Measurements from ENCODE around the gene GAD1. TPM values are rescaled to one million over a fixed set of nuclear protein-coding genes. Genes with fewer than 3 reads are reported as not detected.

The GAD1 gene
- polyA plus RNA-seq, 1 donor from 2014 or later = 56.3 TPM

DNA sequence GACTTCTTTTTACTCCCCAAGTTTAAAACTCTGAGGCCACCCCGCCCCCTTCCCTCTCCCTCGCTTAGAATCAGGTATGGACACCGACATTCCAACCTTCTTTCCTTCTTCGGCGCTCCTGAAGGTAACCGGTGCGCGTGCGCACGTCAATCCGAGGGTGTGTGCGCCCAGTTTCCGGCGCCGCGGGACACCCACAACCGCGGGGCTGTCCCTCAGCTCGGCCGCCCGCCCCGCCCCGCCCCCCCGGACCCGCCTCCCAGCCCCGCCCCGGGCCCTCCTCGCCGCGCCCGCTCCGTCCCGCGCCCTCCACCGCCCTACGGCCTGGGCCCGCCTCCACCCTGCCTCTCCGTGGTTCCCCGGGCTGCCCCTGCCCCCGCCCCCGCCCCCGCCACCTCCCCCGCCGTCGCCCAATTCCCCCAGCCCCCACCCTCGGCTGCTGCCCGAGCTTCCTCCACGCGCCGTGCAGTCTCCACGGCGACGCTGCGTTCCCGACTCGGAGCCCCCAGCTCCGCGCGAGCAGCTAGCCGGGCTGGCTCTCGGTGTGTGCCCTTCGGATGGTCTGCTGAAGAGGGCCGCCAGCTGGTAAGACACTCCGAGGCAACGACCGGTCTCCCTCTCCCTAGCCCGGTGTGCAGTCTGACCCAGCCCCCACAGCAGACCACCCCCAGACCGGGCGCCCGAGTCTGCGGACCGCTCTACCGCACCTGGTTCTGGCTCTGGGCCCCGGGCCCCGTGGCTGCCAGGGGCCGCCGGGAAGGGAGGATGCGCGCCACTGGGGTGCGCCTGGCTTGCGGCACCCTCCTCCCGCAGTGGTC, 45.9 kb upstream of the GAD1 start:
- Histone ChIP-seq H3K9me2 (ENCODE audit: insufficient read depth, low read length) (no peaks in the 10 kb centered on the region), H3K79me2 (replicated peaks; ENCODE audit: insufficient read depth, low read length) (no peaks in the 10 kb centered on the region), H3K9me3 (ENCODE audit: low read length) (no peaks in the 10 kb centered on the region), H3K4me2 (ENCODE audit: low read length) (peak overlapping the region; percentile 54), H3K4me3 (ENCODE audit: low read length) (peak overlapping the region; percentile 93), H2AFZ (ENCODE audit: low read depth, low read length) (peak overlapping the region; percentile 52), H3K9ac (ENCODE audit: low read length) (peak overlapping the region; percentile 75), H3K27ac (ENCODE audit: low read length) (peak overlapping the region; percentile 48), H3K27me3 (ENCODE audit: insufficient read depth, low read depth, low read length) (peaks cover 2% of the 10 kb centered on the region), H3F3A (ENCODE audit: insufficient read depth, low read length, poor library complexity, severe bottlenecking) (no peaks in the 10 kb centered on the region), H3K36me3 (ENCODE audit: insufficient read depth, low read length) (no peaks in the 10 kb centered on the region), H4K20me1 (ENCODE audit: insufficient read depth) (no peaks in the 10 kb centered on the region)
- peak; percentile 6 for TF ChIP-seq TAF1 (IDR thresholded peaks at IDR 0.05; ENCODE audit: low read depth)
- TF ChIP-seq EP300 (conservative IDR thresholded peaks at IDR 0.05; ENCODE audit: poor library complexity, severe bottlenecking) = peak; percentile 21
- TF ChIP-seq REST (IDR thresholded peaks at IDR 0.05; ENCODE audit: borderline replicate concordance) = peak; percentile 30
- peak; percentile 50 for TF ChIP-seq POLR2AphosphoS5 (IDR thresholded peaks at IDR 0.05)
- peak; percentile 35 for TF ChIP-seq MXI1 (conservative IDR thresholded peaks at IDR 0.05; ENCODE audit: poor library complexity, severe bottlenecking)
- no peak for TF ChIP-seq SMC3 (conservative IDR thresholded peaks at IDR 0.05; ENCODE audit: poor library complexity)
- peak; percentile 46 for TF ChIP-seq CTCF (IDR thresholded peaks at IDR 0.05; ENCODE audit: poor library complexity, severe bottlenecking)
- no peak for TF ChIP-seq EZH2 (IDR thresholded peaks at IDR 0.05; ENCODE audit: borderline replicate concordance, insufficient read depth, low read length, poor library complexity, severe bottlenecking)
- TF ChIP-seq RAD21 (conservative IDR thresholded peaks at IDR 0.05) = peak; percentile 47

- Histone ChIP-seq H3K4me2 (ENCODE audit: low read length) (peak overlapping the region; percentile 43), H3K79me2 (replicated peaks; ENCODE audit: insufficient read depth, low read length) (no peaks in the 10 kb centered on the region), H3K9me2 (ENCODE audit: insufficient read depth, low read length) (no peaks in the 10 kb centered on the region), H3K9me3 (ENCODE audit: low read length) (no peaks in the 10 kb centered on the region), H3K9ac (ENCODE audit: low read length) (peak overlapping the region; percentile 75), H3F3A (ENCODE audit: insufficient read depth, low read length, poor library complexity, severe bottlenecking) (no peaks in the 10 kb centered on the region), H2AFZ (ENCODE audit: low read depth, low read length) (peak overlapping the region; percentile 52), H3K27ac (ENCODE audit: low read length) (peak overlapping the region; percentile 42), H3K4me3 (ENCODE audit: low read length) (peak overlapping the region; percentile 93), H4K20me1 (ENCODE audit: insufficient read depth) (no peaks in the 10 kb centered on the region), H3K36me3 (ENCODE audit: insufficient read depth, low read length) (no peaks in the 10 kb centered on the region), H3K27me3 (ENCODE audit: insufficient read depth, low read depth, low read length) (peaks cover 2% of the 10 kb centered on the region)
- TF ChIP-seq EP300 (conservative IDR thresholded peaks at IDR 0.05; ENCODE audit: poor library complexity, severe bottlenecking) (no peak), MXI1 (conservative IDR thresholded peaks at IDR 0.05; ENCODE audit: poor library complexity, severe bottlenecking) (no peak), RAD21 (conservative IDR thresholded peaks at IDR 0.05) (no peak), CTCF (IDR thresholded peaks at IDR 0.05; ENCODE audit: poor library complexity, severe bottlenecking) (no peak), EZH2 (IDR thresholded peaks at IDR 0.05; ENCODE audit: borderline replicate concordance, insufficient read depth, low read length, poor library complexity, severe bottlenecking) (no peak), TAF1 (IDR thresholded peaks at IDR 0.05; ENCODE audit: low read depth) (no peak), SMC3 (conservative IDR thresholded peaks at IDR 0.05; ENCODE audit: poor library complexity) (no peak), POLR2AphosphoS5 (IDR thresholded peaks at IDR 0.05) (no peak), REST (IDR thresholded peaks at IDR 0.05; ENCODE audit: borderline replicate concordance) (no peak)
These were observed 45.2 kb upstream of the GAD1 start for GRCh38 chr2:170771421-170771937.
